PC-3 (cell line): ENCODE data around the gene LAMA3. TPM values are rescaled to one million over a fixed set of nuclear protein-coding genes. Genes with fewer than 3 reads are reported as not detected.

Experiments used
- ATAC-seq: fragments of 200-7000 bp; cut with Tn5 transposase; 2 replicates; pipeline ENCODE4 v1.9.1; 2020; ENCODE audit warnings: mild to moderate bottlenecking, moderate library complexity
- BruUV-seq: library from RNA; stranded (reverse); fragments of 400-500 nt; replicated peaks from 2 replicates; lab custom pipeline; 2021; lab: Mats Ljungman, UMichigan
- CTCF ChIA-PET: fragments of 300-600 bp; sonication (Branson Sonifier 250); formaldehyde crosslinking; loops from one replicate; lab custom pipeline; 2022; ENCODE audit warnings: antibody characterized with exemption; lab: Charles Lee
- POLR2A ChIA-PET: fragments of 300-600 bp; sonication (Branson Sonifier 250); formaldehyde crosslinking; loops from one replicate; lab custom pipeline; 2022; ENCODE audit warnings: antibody characterized with exemption; ENCODE audit not compliant: unreplicated experiment; lab: Charles Lee
- DNase-seq: peaks from one replicate; pipeline ENCODE4 v3.0.0-alpha.2; 2015
- H2AFZ ChIP-seq: fragments of 300-600 bp; sonication (generic); 2 replicates; pipeline ENCODE4 v1.6.0; 2016; ENCODE audit warnings: antibody characterized with exemption, low read length
- H3F3A ChIP-seq: fragments of 300-600 bp; sonication (generic); one replicate; pipeline ENCODE4 v1.6.0; 2017; ENCODE audit warnings: antibody characterized with exemption, low read length, control low read depth, mild to moderate bottlenecking; ENCODE audit not compliant: unreplicated experiment
- H3K27ac ChIP-seq: fragments of 300-600 bp; sonication (generic); 2 replicates; pipeline ENCODE4 v1.5.1; 2016; ENCODE audit warnings: mild to moderate bottlenecking, low read length
- H3K27me3 ChIP-seq: fragments of 300-600 bp; sonication (generic); 2 replicates; pipeline ENCODE4 v1.6.1; 2016; ENCODE audit warnings: low read length, mixed read lengths
- H3K36me3 ChIP-seq: fragments of 300-600 bp; sonication (generic); 2 replicates; pipeline ENCODE4 v1.6.1; 2016; ENCODE audit warnings: low read depth, mixed run types, low read length, mixed read lengths
- H3K4me1 ChIP-seq: fragments of 300-600 bp; sonication (generic); 2 replicates; pipeline ENCODE4 v1.5.1; 2016; ENCODE audit warnings: low read length; ENCODE audit not compliant: insufficient read depth
- H3K4me2 ChIP-seq: fragments of 300-600 bp; sonication (generic); 2 replicates; pipeline ENCODE4 v1.6.0; 2016; ENCODE audit warnings: low read length
- H3K4me3 ChIP-seq: fragments of 300-600 bp; sonication (generic); 2 replicates; pipeline ENCODE4 v1.5.1; 2016; ENCODE audit warnings: mild to moderate bottlenecking, low read length, mixed read lengths
- H3K79me2 ChIP-seq: fragments of 300-600 bp; sonication (generic); 2 replicates; pipeline ENCODE4 v1.6.1; 2017; ENCODE audit warnings: low read length, mixed read lengths
- H3K9ac ChIP-seq: fragments of 300-600 bp; sonication (generic); 2 replicates; pipeline ENCODE4 v1.6.0; 2016; ENCODE audit warnings: mild to moderate bottlenecking, low read length
- H3K9me2 ChIP-seq: fragments of 300-600 bp; sonication (generic); replicated peaks from 2 replicates; pipeline ENCODE4 v1.6.1; 2016; ENCODE audit warnings: mixed run types, low read length, mixed read lengths
- H3K9me3 ChIP-seq: fragments of 300-600 bp; sonication (generic); 2 replicates; pipeline ENCODE4 v1.6.1; 2016; ENCODE audit warnings: low read length, mixed read lengths
- H4K20me1 ChIP-seq: fragments of 300-600 bp; sonication (generic); 2 replicates; pipeline ENCODE4 v1.6.1; 2016; ENCODE audit warnings: low read length, mixed read lengths
- EZH2 ChIP-seq: fragments of 300-600 bp; sonication (generic); IDR thresholded peaks from one replicate; pipeline ENCODE4 v1.6.1; 2017; ENCODE audit warnings: antibody characterized with exemption, mild to moderate bottlenecking, low read length; ENCODE audit not compliant: unreplicated experiment
- EZH2phosphoT487 ChIP-seq: fragments of 300-600 bp; sonication (generic); IDR thresholded peaks from 2 replicates; pipeline ENCODE4 v1.6.1; 2018; ENCODE audit warnings: mild to moderate bottlenecking, antibody characterized with exemption, low read length, borderline replicate concordance
- intact Hi-C: fragments of 100-400 bp; cut with micrococcal nuclease; formaldehyde crosslinking; loops from 2 replicates; pipeline ENCODE4 v1.9.0; 2023
- total RNA-seq: library from RNA; depleted of rRNA; stranded (reverse); fragments of >200 nt; gene quantifications from 2 replicates; pipeline ENCODE4 v1.2.3, GENCODE V29; 2014
- TF ChIP-seq, protein P1 (sequence below): fragments of 300-600 bp; sonication (generic); conservative IDR thresholded peaks from 2 replicates; pipeline ENCODE4 v1.5.1; 2017; ENCODE audit warnings: antibody characterized with exemption, low read depth, mild to moderate bottlenecking, low read length

The LAMA3 gene
- total RNA-seq, 1 experiment from 2014 or later = 224 TPM

GRCh38 chr18:23936381-23936958, 247.2 kb downstream of the LAMA3 start:
- Histone ChIP-seq H3K9me2 (no peaks in the 10 kb centered on the region), H3K9ac (no peak overlapping the region), H4K20me1 (no peaks in the 10 kb centered on the region), H3K36me3 (peaks cover 61% of the 10 kb centered on the region), H3K4me3 (no peak overlapping the region), H3K4me2 (no peak overlapping the region), H3F3A (peaks cover 13% of the 10 kb centered on the region), H3K27me3 (no peaks in the 10 kb centered on the region), H2AFZ (no peak overlapping the region), H3K79me2 (no peaks in the 10 kb centered on the region), H3K9me3 (no peaks in the 10 kb centered on the region), H3K4me1 (no peaks in the 10 kb centered on the region), H3K27ac (no peak overlapping the region)
- no peak for ATAC-seq
- intact Hi-C loops = no loop called here
- ChIA-PET CTCF (no interaction called here), POLR2A (no interaction called here)
- TF ChIP-seq, protein P1, sequence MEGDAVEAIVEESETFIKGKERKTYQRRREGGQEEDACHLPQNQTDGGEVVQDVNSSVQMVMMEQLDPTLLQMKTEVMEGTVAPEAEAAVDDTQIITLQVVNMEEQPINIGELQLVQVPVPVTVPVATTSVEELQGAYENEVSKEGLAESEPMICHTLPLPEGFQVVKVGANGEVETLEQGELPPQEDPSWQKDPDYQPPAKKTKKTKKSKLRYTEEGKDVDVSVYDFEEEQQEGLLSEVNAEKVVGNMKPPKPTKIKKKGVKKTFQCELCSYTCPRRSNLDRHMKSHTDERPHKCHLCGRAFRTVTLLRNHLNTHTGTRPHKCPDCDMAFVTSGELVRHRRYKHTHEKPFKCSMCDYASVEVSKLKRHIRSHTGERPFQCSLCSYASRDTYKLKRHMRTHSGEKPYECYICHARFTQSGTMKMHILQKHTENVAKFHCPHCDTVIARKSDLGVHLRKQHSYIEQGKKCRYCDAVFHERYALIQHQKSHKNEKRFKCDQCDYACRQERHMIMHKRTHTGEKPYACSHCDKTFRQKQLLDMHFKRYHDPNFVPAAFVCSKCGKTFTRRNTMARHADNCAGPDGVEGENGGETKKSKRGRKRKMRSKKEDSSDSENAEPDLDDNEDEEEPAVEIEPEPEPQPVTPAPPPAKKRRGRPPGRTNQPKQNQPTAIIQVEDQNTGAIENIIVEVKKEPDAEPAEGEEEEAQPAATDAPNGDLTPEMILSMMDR = no peak
- TF ChIP-seq EZH2phosphoT487 = no peak
- no TSS peak for BruUV-seq
- DNase-seq = no peak

DNA sequence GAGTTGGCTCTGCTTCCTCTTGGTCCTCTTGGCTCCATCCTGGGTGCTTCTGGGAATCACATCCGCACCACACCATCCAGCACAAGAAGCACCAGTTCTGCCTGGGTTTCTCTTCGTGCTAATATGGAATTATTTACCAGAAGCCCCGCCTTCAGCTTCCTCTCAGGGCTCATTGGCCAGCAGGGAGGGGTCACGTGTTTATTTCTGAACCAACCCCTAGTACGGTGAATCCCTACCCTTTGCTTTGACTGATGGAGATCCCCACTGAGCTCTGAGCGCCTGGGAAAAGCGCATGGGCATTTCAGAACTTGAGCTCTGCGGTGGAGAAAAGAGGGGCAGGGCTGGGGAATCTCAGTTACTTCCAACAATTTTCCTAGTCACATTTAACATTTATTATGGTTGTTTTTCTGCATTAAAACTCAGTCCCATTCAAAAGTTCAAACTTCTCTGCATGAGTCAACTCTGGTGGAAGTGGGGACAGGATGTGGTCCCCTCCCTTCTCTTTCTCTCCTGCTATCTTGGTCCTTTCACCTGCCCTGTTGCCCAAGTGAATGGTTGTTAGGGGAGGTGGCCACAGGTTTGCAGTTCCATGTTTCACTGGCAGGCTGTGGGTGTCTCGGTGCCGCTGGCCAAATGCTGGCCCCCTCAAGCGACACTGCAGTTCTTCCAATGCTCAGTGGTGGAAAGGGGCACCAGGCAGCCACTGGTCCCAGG, 248.9 kb downstream of the LAMA3 start:
- Histone ChIP-seq H4K20me1 (no peaks in the 10 kb centered on the region), H3K27me3 (no peaks in the 10 kb centered on the region), H3K9ac (no peak overlapping the region), H3K4me3 (no peak overlapping the region), H3K27ac (no peak overlapping the region), H3K9me3 (no peaks in the 10 kb centered on the region), H3K9me2 (no peaks in the 10 kb centered on the region), H3K79me2 (no peaks in the 10 kb centered on the region), H3K4me1 (no peaks in the 10 kb centered on the region), H2AFZ (no peak overlapping the region), H3K36me3 (peaks cover 59% of the 10 kb centered on the region), H3K4me2 (no peak overlapping the region), H3F3A (peaks cover 13% of the 10 kb centered on the region)
- peak; percentile 19; the same call in 1 of the 2 replicates for ATAC-seq
- intact Hi-C loops = no loop called here
- no peak for TF ChIP-seq EZH2
- TF ChIP-seq EZH2phosphoT487 = no peak
- TF ChIP-seq, protein P1 = no peak
- no peak for DNase-seq
- no TSS peak for BruUV-seq
- ChIA-PET CTCF (no interaction called here), POLR2A (interaction anchor here (0.6 kb wide), 1 partner anchor 76 kb away, joined by 3 read pairs; no protein-coding TSS in a partner anchor)

DNA sequence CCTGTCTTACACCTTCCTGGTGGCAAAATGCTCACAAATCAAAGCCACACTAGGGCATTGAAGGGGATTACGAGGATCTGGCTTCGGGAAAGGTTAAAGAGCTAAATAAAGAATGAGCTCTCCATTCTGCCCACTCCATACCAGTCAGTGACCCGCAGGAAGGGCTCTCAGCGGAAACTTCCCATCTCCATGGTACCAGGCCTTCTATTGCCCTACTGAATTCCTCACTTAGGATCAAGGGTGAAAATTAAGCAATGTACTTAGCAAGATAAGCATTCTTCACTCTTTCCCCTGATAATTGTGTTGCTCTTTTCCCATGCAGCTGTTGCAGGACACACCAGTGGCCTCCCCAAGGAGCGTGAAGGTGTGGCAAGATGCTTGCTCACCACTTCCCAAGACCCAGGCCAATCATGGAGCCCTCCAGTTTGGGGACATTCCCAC, 249.7 kb downstream of the LAMA3 start:
- Histone ChIP-seq H4K20me1 (no peaks in the 10 kb centered on the region), H3K4me3 (no peak overlapping the region), H3K9ac (no peak overlapping the region), H3K27ac (no peak overlapping the region), H3K9me2 (no peaks in the 10 kb centered on the region), H3K4me2 (no peak overlapping the region), H2AFZ (no peak overlapping the region), H3F3A (peaks cover 13% of the 10 kb centered on the region), H3K9me3 (no peaks in the 10 kb centered on the region), H3K27me3 (no peaks in the 10 kb centered on the region), H3K36me3 (peaks cover 59% of the 10 kb centered on the region), H3K79me2 (no peaks in the 10 kb centered on the region), H3K4me1 (no peaks in the 10 kb centered on the region)
- no peak for ATAC-seq
- intact Hi-C loops = no loop called here
- no TSS peak for BruUV-seq
- ChIA-PET CTCF (no interaction called here), POLR2A (no interaction called here)
- no peak for DNase-seq
- TF ChIP-seq, protein P1 = no peak
- TF ChIP-seq EZH2 (no peak), EZH2phosphoT487 (no peak)
